GM18861 (cell line): ENCODE measurements around the gene OTUD7B.

Experiments
- ATAC-seq: cut with Tn5 transposase; IDR thresholded peaks from one replicate; pipeline ENCODE4 v1.9.1; 2021; ENCODE audit not compliant: unreplicated experiment

The OTUD7B gene

GRCh38 chr1:149925345-149925744 is 85.2 kb downstream of the OTUD7B start:
- ATAC-seq = no peak

DNA sequence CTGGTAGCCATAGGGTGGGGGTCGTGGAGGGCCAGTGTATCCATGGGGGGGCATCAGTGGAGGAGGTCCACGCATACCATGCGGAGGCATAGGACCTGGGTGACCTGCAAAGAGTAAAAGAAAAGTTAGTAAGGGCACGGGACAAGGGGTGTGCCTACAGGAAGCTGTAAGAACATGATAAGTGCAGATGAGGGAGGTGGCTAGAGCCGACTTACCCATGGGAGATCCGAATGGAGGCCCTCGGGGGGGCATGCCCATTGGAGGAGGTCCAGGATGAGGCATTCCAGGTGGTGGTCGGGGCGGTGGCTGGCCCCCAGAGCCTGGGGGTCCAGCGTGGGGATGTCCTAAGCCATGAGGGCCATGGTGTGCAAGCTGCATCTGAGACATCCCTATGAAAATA is 86.9 kb downstream of the OTUD7B start:
- ATAC-seq = no peak

- ATAC-seq = no peak
These were observed 92.9 kb downstream of the OTUD7B start, which contains the start of gene SV2A for GRCh38 chr1:149917571-149918144. SV2A (minus strand) TSS chr1:149917844; CDS start chr1:149913840, 4,004 bp downstream.

DNA sequence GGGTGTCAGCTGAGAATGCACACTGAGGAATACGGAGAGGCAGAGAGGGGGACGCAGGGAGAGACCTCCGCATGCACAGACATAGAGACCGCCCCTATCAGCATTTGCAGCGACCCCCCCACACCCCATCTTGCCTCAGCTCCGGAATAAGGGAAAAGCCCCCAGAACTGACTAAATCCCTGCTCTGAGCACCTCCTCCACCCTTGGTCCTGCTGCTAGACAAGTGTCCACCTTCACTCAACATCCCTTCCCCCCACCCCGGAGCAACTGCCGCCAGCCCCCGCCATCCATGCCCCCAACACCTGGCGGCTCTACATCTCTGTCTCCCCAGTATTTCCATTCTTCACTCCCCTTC is 93.7 kb downstream of the OTUD7B start:
- ATAC-seq = no peak

DNA sequence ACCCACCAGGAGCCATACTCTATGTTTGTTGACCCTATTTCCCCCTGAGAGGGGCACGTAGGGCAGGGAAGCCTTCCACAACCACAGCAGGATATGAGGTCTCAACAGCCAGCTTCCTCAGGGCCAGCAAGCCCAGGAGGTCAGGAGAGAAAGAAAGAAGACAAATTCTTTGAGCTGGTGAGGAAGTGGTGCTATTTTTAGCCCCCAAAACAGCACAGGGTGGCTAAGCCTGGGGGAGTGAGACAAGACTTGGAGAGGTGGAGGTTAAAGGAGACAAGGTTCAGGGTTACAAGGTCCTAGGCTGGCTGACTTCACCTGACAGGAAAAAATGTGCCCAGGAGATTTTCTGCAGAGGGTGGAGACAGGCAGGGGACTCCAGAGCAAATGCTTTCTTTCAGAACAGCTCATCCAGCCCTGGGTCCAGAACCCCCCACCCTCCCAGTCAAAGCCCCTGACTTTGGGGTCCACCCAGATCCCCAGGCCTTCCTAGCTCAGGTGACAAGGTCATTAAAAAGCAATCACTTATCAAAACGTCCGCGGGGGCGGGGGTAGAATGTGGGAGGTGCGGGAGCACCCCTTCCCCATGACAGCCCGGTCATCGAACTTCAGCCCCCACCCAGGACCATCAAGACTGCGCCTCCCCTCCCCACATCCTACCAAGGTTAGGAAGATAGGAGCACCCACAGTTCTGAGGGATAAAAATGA is 94.2 kb downstream of the OTUD7B start:
- no peak for ATAC-seq

DNA sequence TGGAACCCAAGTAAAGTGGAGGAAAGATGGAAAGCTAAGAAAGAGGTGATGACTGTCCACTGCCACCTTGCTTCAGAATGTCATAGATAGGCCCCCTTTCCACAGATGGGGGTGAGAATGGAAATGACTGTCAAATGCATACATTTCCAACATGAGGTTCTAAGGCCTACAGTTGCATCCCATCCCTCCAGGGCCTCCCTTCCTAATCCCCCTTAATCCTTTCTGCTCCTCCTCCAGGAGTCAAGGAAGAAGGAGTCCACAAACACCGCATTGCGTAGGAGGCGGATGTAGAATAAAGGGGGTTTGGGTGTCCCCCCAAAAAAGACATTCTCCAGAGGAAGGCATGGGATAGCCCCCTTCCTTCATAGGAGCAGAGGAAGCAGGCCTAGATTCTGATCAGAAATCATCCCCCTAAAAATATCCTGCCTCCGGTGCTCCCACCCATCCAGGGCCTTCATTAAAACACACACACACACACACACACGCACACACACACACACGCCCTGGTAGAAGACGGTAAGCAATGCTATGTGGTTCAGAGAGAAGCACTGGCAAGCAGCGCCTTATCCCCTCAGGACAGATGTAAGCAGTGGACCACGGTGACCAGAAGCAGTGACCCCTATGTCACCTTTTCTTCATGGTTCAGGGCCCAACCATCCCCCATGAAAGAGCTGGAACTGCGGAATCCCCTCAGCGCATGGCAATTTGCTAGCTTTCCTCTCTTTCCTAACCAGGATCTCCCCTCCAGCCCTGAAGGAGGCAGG is 94.9 kb downstream of the OTUD7B start:
- ATAC-seq = no peak

DNA sequence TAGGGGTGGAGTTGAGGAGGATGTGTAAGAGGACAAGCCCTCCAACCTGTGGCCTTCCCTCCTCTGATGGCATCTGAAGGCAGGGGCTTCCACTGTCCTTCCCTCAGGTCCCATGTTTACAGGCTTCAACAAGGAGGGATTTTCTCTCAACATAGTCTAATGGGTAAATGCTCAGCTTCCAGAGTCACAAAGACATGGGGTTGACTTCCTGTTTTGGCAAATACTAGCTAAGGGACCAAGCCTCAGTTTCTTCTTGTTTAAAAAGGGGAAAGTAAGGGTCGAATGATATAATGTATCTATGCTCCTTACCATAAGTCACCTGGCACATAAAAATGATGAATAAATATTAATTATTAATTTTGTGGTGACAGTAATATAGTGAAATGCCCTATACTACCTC is 96.0 kb downstream of the OTUD7B start:
- no peak for ATAC-seq

DNA sequence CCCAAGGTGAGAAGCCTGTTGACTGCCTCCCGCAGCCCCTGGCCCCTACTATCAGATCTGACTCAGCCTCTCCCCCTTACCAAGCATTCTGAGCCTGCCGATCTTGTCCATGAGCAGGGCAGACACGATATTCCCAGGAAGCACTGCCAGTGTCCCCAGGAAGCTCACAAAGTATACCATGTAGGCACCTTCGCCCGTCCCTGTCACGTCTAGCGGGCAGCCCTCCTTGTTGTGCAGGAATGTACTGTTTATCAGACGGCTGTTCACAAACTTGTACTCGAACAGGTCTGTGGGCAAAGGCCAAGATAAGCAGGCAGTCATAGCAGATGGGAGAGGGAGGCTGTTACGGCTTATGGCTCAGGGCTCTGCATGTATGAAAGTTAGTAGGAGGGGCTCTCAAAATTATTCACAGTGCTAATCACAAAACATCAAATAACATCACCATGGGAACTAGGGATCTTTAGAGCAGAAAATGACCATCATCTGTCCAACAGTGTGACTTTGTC is 103.9 kb downstream of the OTUD7B start:
- no peak for ATAC-seq

- no peak for ATAC-seq
These were observed 106.6 kb downstream of the OTUD7B start for GRCh38 chr1:149903836-149904491.

- ATAC-seq = peak; percentile 93
These were observed 110.9 kb downstream of the OTUD7B start, which contains the start of gene BOLA1 for GRCh38 chr1:149899460-149900284. BOLA1 (plus strand) TSS chr1:149899568; CDS start chr1:149900060, 492 bp downstream.

- ATAC-seq = no peak
These were observed 114.0 kb downstream of the OTUD7B start for GRCh38 chr1:149896575-149896974.

- no peak for ATAC-seq
These were observed 121.6 kb downstream of the OTUD7B start for GRCh38 chr1:149888999-149889289.

GRCh38 chr1:149888247-149888998 is 122.1 kb downstream of the OTUD7B start:
- no peak for ATAC-seq
